H1 (cell line): ENCODE measurements around the gene LRPAP1. TPM values are rescaled to one million over a fixed set of nuclear protein-coding genes. Genes with fewer than 3 reads are reported as not detected.

ENCODE experiments used
- CTCF ChIA-PET: fragments of 300-600 bp; sonication (Branson Sonifier 250); formaldehyde crosslinking; loops from one replicate; lab custom pipeline; 2021; ENCODE audit not compliant: partially characterized antibody; lab: Charles Lee
- POLR2A ChIA-PET: fragments of 300-600 bp; sonication (Branson Sonifier 250); formaldehyde crosslinking; loops from one replicate; lab custom pipeline; 2021; ENCODE audit warnings: inconsistent platforms; ENCODE audit not compliant: partially characterized antibody; lab: Charles Lee
- DNase-seq, 2 experiments: peaks; one replicate each; pipeline versions ENCODE4 v3.0.0 to v3.0.0-alpha.2; 2010 to 2022; ENCODE audit warnings: low spot score in 2 of 2, low read depth in 1 of 2, mixed read lengths in 1 of 2
- FAIRE-seq: peaks from 2 replicates; lab custom pipeline; 2011; peaks lifted over from hg19 to GRCh38; lab: Jason Lieb, UNC
- H2AFZ ChIP-seq: 2 replicates; pipeline ENCODE4 v1.8.1; 2012; ENCODE audit warnings: low read length, inconsistent platforms
- H2AK5ac ChIP-seq: 2 replicates; pipeline ENCODE4 v1.6.1; 2013; ENCODE audit warnings: low read depth, low read length
- H2BK120ac ChIP-seq: replicated peaks from 2 replicates; pipeline ENCODE3; 2013; ENCODE audit warnings: low read depth, low read length, inconsistent platforms
- H2BK12ac ChIP-seq: 2 replicates; pipeline ENCODE4 v1.6.1; 2013; ENCODE audit warnings: low read depth, low read length
- H2BK15ac ChIP-seq: 2 replicates; pipeline ENCODE4 v1.6.1; 2013; ENCODE audit warnings: low read length
- H2BK20ac ChIP-seq: 2 replicates; pipeline ENCODE4 v1.6.1; 2013; ENCODE audit warnings: low read length
- H2BK5ac ChIP-seq: 2 replicates; pipeline ENCODE4 v1.6.1; 2013; ENCODE audit warnings: low read depth, low read length
- H3K14ac ChIP-seq: 2 replicates; pipeline ENCODE4 v1.6.1; 2013; ENCODE audit warnings: inconsistent platforms; ENCODE audit not compliant: insufficient read length
- H3K18ac ChIP-seq: 2 replicates; pipeline ENCODE4 v1.6.1; 2013; ENCODE audit warnings: low read length; ENCODE audit errors: extremely low read depth
- H3K23ac ChIP-seq: 2 replicates; pipeline ENCODE4 v1.6.1; 2013; ENCODE audit warnings: inconsistent platforms; ENCODE audit not compliant: insufficient read length
- H3K23me2 ChIP-seq: 2 replicates; pipeline ENCODE4 v1.6.1; 2013; ENCODE audit warnings: low read depth, low read length
- H3K27ac ChIP-seq: 2 replicates; pipeline ENCODE4 v1.6.1; 2011; ENCODE audit warnings: low read depth, low read length, inconsistent platforms
- H3K27me3 ChIP-seq, 4 experiments: replicated peaks in 1 of 4; 1 replicate in 1 of 4; 2 replicates in 3 of 4; pipeline versions ENCODE4 v1.6.1 to v1.8.1; 2011 to 2013; ENCODE audit warnings: low read length in 3 of 4, mild to moderate bottlenecking in 3 of 4, inconsistent platforms in 2 of 4, mixed read lengths in 2 of 4, moderate library complexity in 1 of 4; ENCODE audit not compliant: control insufficient read depth in 3 of 4, insufficient read depth in 3 of 4; ENCODE audit errors: extremely low read depth in 1 of 4
- H3K36me3 ChIP-seq, 4 experiments: 2 replicates each; pipeline versions ENCODE4 v1.6.1 to v1.8.1; 2011 to 2013; ENCODE audit warnings: mild to moderate bottlenecking in 4 of 4, low read length in 3 of 4, moderate library complexity in 2 of 4, control low read depth in 1 of 4, inconsistent platforms in 1 of 4; ENCODE audit not compliant: insufficient read depth in 4 of 4, control insufficient read depth in 2 of 4
- H3K4ac ChIP-seq: replicated peaks from 2 replicates; pipeline ENCODE3; 2013; ENCODE audit warnings: low read length, low read depth, mixed read lengths, inconsistent platforms; ENCODE audit not compliant: insufficient read length
- H3K4me1 ChIP-seq, 4 experiments: replicated peaks in 1 of 4; 1 replicate in 1 of 4; 2 replicates in 3 of 4; pipeline versions ENCODE4 v1.6.1 to v1.8.1; 2011 to 2013; ENCODE audit warnings: low read length in 3 of 4, inconsistent platforms in 2 of 4, mixed read lengths in 1 of 4; ENCODE audit not compliant: insufficient read depth in 4 of 4, control insufficient read depth in 3 of 4
- H3K4me2 ChIP-seq, 2 experiments: 2 replicates each; pipeline versions ENCODE4 v1.6.1 to v1.8.1; 2011 to 2013; ENCODE audit warnings: low read depth in 2 of 2, low read length in 2 of 2, control low read depth in 1 of 2, inconsistent platforms in 1 of 2, mild to moderate bottlenecking in 1 of 2; ENCODE audit not compliant: insufficient read depth in 1 of 2
- H3K4me3 ChIP-seq, 4 experiments: fragments of 200-600, 300-600 bp in 1 of 4; sonication (generic), shearing (Covaris generic), sonication (Bioruptor Twin) in 1 of 4; 2 replicates each; pipeline versions ENCODE4 v1.5.1 to v1.8.1; 2011 to 2016; ENCODE audit warnings: low read length in 4 of 4, low read depth in 3 of 4, control low read depth in 2 of 4, inconsistent platforms in 2 of 4, mild to moderate bottlenecking in 2 of 4, mixed read lengths in 1 of 4, moderate library complexity in 1 of 4; ENCODE audit not compliant: insufficient read depth in 2 of 4; ENCODE audit errors: extremely low read depth in 1 of 4
- H3K56ac ChIP-seq: replicated peaks from 2 replicates; pipeline ENCODE3; 2013; ENCODE audit warnings: low read depth, mild to moderate bottlenecking, mixed read lengths, low read length, inconsistent platforms; ENCODE audit not compliant: insufficient read length
- H3K79me1 ChIP-seq: 2 replicates; pipeline ENCODE4 v1.6.1; 2013; ENCODE audit warnings: low read depth, low read length, control low read depth
- H3K79me2 ChIP-seq, 2 experiments: 2 replicates each; pipeline versions ENCODE4 v1.6.1 to v1.8.1; 2012 to 2013; ENCODE audit warnings: low read length in 2 of 2, mild to moderate bottlenecking in 2 of 2, inconsistent platforms in 1 of 2; ENCODE audit not compliant: insufficient read depth in 2 of 2, control insufficient read depth in 1 of 2
- H3K9ac ChIP-seq, 4 experiments: replicated peaks in 1 of 4; 1 replicate in 1 of 4; 2 replicates in 3 of 4; pipeline versions ENCODE4 v1.6.1 to v1.8.1; 2011 to 2013; ENCODE audit warnings: low read depth in 3 of 4, low read length in 3 of 4, control low read depth in 2 of 4, mild to moderate bottlenecking in 2 of 4, moderate library complexity in 2 of 4, inconsistent platforms in 1 of 4; ENCODE audit errors: extremely low read depth in 1 of 4
- H3K9me3 ChIP-seq, 2 experiments: 2 replicates each; pipeline versions ENCODE4 v1.6.1 to v1.8.1; 2012 to 2013; ENCODE audit warnings: mild to moderate bottlenecking in 2 of 2, moderate library complexity in 2 of 2, control low read depth in 1 of 2, inconsistent platforms in 1 of 2, low read depth in 1 of 2, low read length in 1 of 2, mixed read lengths in 1 of 2; ENCODE audit not compliant: insufficient read depth in 2 of 2
- H4K20me1 ChIP-seq, 2 experiments: replicated peaks in 1 of 2; 2 replicates each; pipeline versions ENCODE3 to v1.8.1; 2011 to 2013; ENCODE audit warnings: inconsistent platforms in 2 of 2, low read length in 2 of 2, mild to moderate bottlenecking in 1 of 2; ENCODE audit not compliant: insufficient read depth in 2 of 2, control insufficient read depth in 1 of 2
- H4K5ac ChIP-seq: 2 replicates; pipeline ENCODE4 v1.6.1; 2013; ENCODE audit warnings: low read length, low read depth, mixed read lengths, inconsistent platforms; ENCODE audit not compliant: insufficient read length
- H4K8ac ChIP-seq: 2 replicates; pipeline ENCODE4 v1.8.0; 2013; ENCODE audit warnings: mild to moderate bottlenecking, moderate library complexity, low read length, inconsistent platforms; ENCODE audit not compliant: insufficient read depth; ENCODE audit errors: extremely low read depth
- H4K91ac ChIP-seq: replicated peaks from 2 replicates; pipeline ENCODE3; 2013; ENCODE audit warnings: low read length, mixed read lengths, inconsistent platforms; ENCODE audit not compliant: insufficient read length
- ASH2L ChIP-seq: fragments of 200-600, 300-600 bp; sonication (generic); IDR thresholded peaks from one replicate; pipeline ENCODE4 v1.7.1; 2017; ENCODE audit warnings: low read length
- PHF8 ChIP-seq: fragments of 200-600 bp; sonication (generic); conservative IDR thresholded peaks from 2 replicates; pipeline ENCODE4 v1.7.1; 2012; ENCODE audit warnings: low read depth, mild to moderate bottlenecking, inconsistent platforms, low read length, moderate library complexity
- SRF ChIP-seq: IDR thresholded peaks from 2 replicates; pipeline ENCODE4 v1.6.1; 2011; ENCODE audit warnings: mild to moderate bottlenecking, low read depth, low read length, moderate library complexity
- WGBS, 2 experiments: shearing (Covaris generic) in 1 of 2; methylation state at CpG; one replicate each; pipeline versions ENCODE4 v1.1.6 to v1.1.7; 2013 to 2015; ENCODE audit warnings: low lambda C conversion rate in 2 of 2, mixed read lengths in 2 of 2, inconsistent platforms in 1 of 2, low coverage in 1 of 2, missing lambda C conversion rate in 1 of 2; ENCODE audit not compliant: insufficient replicate concordance in 2 of 2, insufficient coverage in 1 of 2, insufficient read length in 1 of 2; ENCODE audit errors: extremely low coverage in 1 of 2, missing lambda C conversion rate in 1 of 2; 5-methylcytosine and 5-hydroxymethylcytosine counted together
- polyA plus RNA-seq, 7 experiments: library from polyadenylated mRNA; depleted of rRNA in 3 of 7; stranded (reverse) in 5 of 7; unstranded in 2 of 7; fragments of >200 nt in 5 of 7; fragments of 200-250 nt in 2 of 7; gene quantifications; 1 replicate in 5 of 7; 2 replicates in 1 of 7; 4 replicates in 1 of 7; pipeline versions ENCODE4 v1.2.1 to v1.2.3, GENCODE V29; 2011 to 2013; ENCODE audit warnings: missing spikeins in 2 of 7, mixed read lengths in 2 of 7
- total RNA-seq: library from RNA; stranded (reverse); fragmentation: NEBNext Ultra II Directional; extraction: Animal tissue kit (Norgen Biotek cat#: 25700); gene quantifications from 2 replicates; pipeline ENCODE4 v1.2.1, GENCODE V29; 2021

LRPAP1 gene
- total and polyA plus RNA-seq, 2 of the 8 experiments (the other 6 are each of a cell fraction or from before 2014, with no cell fraction given): 31.1 to 101 TPM

DNA sequence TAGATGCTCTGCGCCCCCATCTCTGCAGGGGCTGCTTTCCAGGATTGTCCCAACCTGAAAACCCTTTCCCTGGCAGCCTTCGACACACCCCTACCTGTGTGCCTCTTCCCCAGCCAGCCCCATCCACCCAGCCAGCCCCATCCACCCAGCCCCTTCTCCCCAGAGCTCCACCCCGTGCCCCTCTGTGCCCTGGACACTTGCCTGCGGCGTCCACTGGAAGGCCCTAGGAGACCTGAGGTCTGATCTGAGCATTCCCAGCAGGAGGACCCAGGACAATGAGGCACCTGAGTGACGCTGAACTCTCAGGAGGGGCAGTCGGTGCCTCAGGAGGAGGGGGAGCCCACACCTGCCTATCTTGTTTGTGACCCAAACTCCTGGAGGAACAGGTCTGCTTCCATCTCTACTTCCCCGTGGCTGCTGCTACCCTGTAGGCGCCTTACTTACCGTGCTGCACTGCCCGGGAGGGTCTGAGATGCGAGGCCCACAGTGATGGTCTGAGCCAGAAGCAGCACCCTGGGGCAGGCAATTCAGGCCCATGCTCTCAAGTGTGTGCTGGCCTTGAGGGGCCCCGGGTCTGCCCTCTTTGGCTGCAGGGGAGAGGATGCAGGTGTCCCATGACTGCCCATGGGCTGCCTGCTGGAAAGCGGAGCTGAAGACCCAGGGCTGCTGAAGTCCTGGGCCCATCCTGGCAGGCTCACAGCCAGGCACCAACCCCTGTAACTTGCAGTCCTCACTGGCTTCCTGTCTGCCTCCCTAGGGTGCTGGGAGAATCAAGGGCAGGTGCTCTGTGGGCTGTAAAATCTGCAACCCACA is 4.9 kb downstream of the LRPAP1 start:
- CTCF ChIA-PET: interaction anchor here (1.1 to 5.3 kb wide), 5 partner anchors 14 to 235 kb away, joined by 3 to 43 read pairs (median 5); no protein-coding TSS in a partner anchor
- FAIRE-seq: no peak

More for the DNA sequence above, 4.9 kb downstream of the LRPAP1 start:
- TF ChIP-seq SRF: no peak
- TF ChIP-seq ASH2L: no peak
- no peak for TF ChIP-seq PHF8
- peaks cover 0 to 5% (median 2%) of the 10 kb centered on the region in 4 experiments; a peak in 3 of 7 replicates for H3K27me3 ChIP-seq
- H3K18ac ChIP-seq: no peak overlapping the region
- no peak overlapping the region for H3K4me3 ChIP-seq
- no peak overlapping the region for H2AFZ ChIP-seq
- no peak overlapping the region for H4K8ac ChIP-seq
- no peak overlapping the region for H2BK15ac ChIP-seq
- peaks cover 3 to 22% (median 16%) of the 10 kb centered on the region in 4 experiments; a peak in 6 of 8 replicates for H3K36me3 ChIP-seq
- peaks cover 23% of the 10 kb centered on the region for H3K79me1 ChIP-seq
- H2BK5ac ChIP-seq: no peak overlapping the region
- peaks cover 0 to 35% of the 10 kb centered on the region in 2 experiments; a peak in 1 of 4 replicates for H3K79me2 ChIP-seq
- H2BK20ac ChIP-seq: no peak overlapping the region
- H3K4me2 ChIP-seq: no peak overlapping the region
- no peak overlapping the region for H2AK5ac ChIP-seq
- H3K23ac ChIP-seq: no peak overlapping the region
- H3K23me2 ChIP-seq: peaks cover 5% of the 10 kb centered on the region
- H2BK12ac ChIP-seq: no peak overlapping the region
- H4K91ac ChIP-seq: no peak overlapping the region
- peaks cover 31 to 67% of the 10 kb centered on the region in 2 experiments for H4K20me1 ChIP-seq
- POLR2A ChIA-PET: interaction anchor here (1.0 to 1.2 kb wide), 2 partner anchors 10 to 12 kb away, joined by 4 read pairs; no protein-coding TSS in a partner anchor
- H3K27ac ChIP-seq: no peak overlapping the region
- H4K5ac ChIP-seq: no peak overlapping the region
- H3K9ac ChIP-seq: no peak overlapping the region
- H3K9me3 ChIP-seq: no peaks in the 10 kb centered on the region
- H2BK120ac ChIP-seq: no peak overlapping the region
- no peak overlapping the region for H3K4ac ChIP-seq
- WGBS, 2 experiments: 93% methylated on average over 12 of the region's 14 CpGs; no CpG with 5 or more reads in 1 of the 2 experiments
- H3K4me1 ChIP-seq: peaks cover 0 to 15% (median 4%) of the 10 kb centered on the region in 4 experiments; a peak in 4 of 7 replicates
- DNase-seq: no peak
- no peak overlapping the region for H3K14ac ChIP-seq
- no peak overlapping the region for H3K56ac ChIP-seq
